H1 (cell line): ENCODE measurements around the gene SLC16A5. TPM values are rescaled to one million over a fixed set of nuclear protein-coding genes. Genes with fewer than 3 reads are reported as not detected.
A peak's percentile ranks its signal among the peaks of the same experiment; 100 is the strongest.

Experiments
- CTCF ChIA-PET: fragments of 300-600 bp; sonication (Branson Sonifier 250); formaldehyde crosslinking; loops from one replicate; lab custom pipeline; 2021; ENCODE audit not compliant: partially characterized antibody; lab: Charles Lee
- POLR2A ChIA-PET: fragments of 300-600 bp; sonication (Branson Sonifier 250); formaldehyde crosslinking; loops from one replicate; lab custom pipeline; 2021; ENCODE audit warnings: inconsistent platforms; ENCODE audit not compliant: partially characterized antibody; lab: Charles Lee
- DNase-seq, 2 experiments: peaks; one replicate each; pipeline versions ENCODE4 v3.0.0 to v3.0.0-alpha.2; 2010 to 2022; ENCODE audit warnings: low spot score in 2 of 2, low read depth in 1 of 2, mixed read lengths in 1 of 2
- FAIRE-seq: peaks from 2 replicates; lab custom pipeline; 2011; peaks lifted over from hg19 to GRCh38; lab: Jason Lieb, UNC
- H2AFZ ChIP-seq: 2 replicates; pipeline ENCODE4 v1.8.1; 2012; ENCODE audit warnings: low read length, inconsistent platforms
- H2AK5ac ChIP-seq: 2 replicates; pipeline ENCODE4 v1.6.1; 2013; ENCODE audit warnings: low read depth, low read length
- H2BK120ac ChIP-seq: replicated peaks from 2 replicates; pipeline ENCODE3; 2013; ENCODE audit warnings: low read depth, low read length, inconsistent platforms
- H2BK12ac ChIP-seq: 2 replicates; pipeline ENCODE4 v1.6.1; 2013; ENCODE audit warnings: low read depth, low read length
- H2BK15ac ChIP-seq: 2 replicates; pipeline ENCODE4 v1.6.1; 2013; ENCODE audit warnings: low read length
- H2BK20ac ChIP-seq: 2 replicates; pipeline ENCODE4 v1.6.1; 2013; ENCODE audit warnings: low read length
- H2BK5ac ChIP-seq: 2 replicates; pipeline ENCODE4 v1.6.1; 2013; ENCODE audit warnings: low read depth, low read length
- H3K14ac ChIP-seq: 2 replicates; pipeline ENCODE4 v1.6.1; 2013; ENCODE audit warnings: inconsistent platforms; ENCODE audit not compliant: insufficient read length
- H3K18ac ChIP-seq: 2 replicates; pipeline ENCODE4 v1.6.1; 2013; ENCODE audit warnings: low read length; ENCODE audit errors: extremely low read depth
- H3K23ac ChIP-seq: 2 replicates; pipeline ENCODE4 v1.6.1; 2013; ENCODE audit warnings: inconsistent platforms; ENCODE audit not compliant: insufficient read length
- H3K23me2 ChIP-seq: 2 replicates; pipeline ENCODE4 v1.6.1; 2013; ENCODE audit warnings: low read depth, low read length
- H3K27ac ChIP-seq: 2 replicates; pipeline ENCODE4 v1.6.1; 2011; ENCODE audit warnings: low read depth, low read length, inconsistent platforms
- H3K27me3 ChIP-seq, 4 experiments: replicated peaks in 1 of 4; 1 replicate in 1 of 4; 2 replicates in 3 of 4; pipeline versions ENCODE4 v1.6.1 to v1.8.1; 2011 to 2013; ENCODE audit warnings: low read length in 3 of 4, mild to moderate bottlenecking in 3 of 4, inconsistent platforms in 2 of 4, mixed read lengths in 2 of 4, moderate library complexity in 1 of 4; ENCODE audit not compliant: control insufficient read depth in 3 of 4, insufficient read depth in 3 of 4; ENCODE audit errors: extremely low read depth in 1 of 4
- H3K36me3 ChIP-seq, 4 experiments: 2 replicates each; pipeline versions ENCODE4 v1.6.1 to v1.8.1; 2011 to 2013; ENCODE audit warnings: mild to moderate bottlenecking in 4 of 4, low read length in 3 of 4, moderate library complexity in 2 of 4, control low read depth in 1 of 4, inconsistent platforms in 1 of 4; ENCODE audit not compliant: insufficient read depth in 4 of 4, control insufficient read depth in 2 of 4
- H3K4ac ChIP-seq: replicated peaks from 2 replicates; pipeline ENCODE3; 2013; ENCODE audit warnings: low read length, low read depth, mixed read lengths, inconsistent platforms; ENCODE audit not compliant: insufficient read length
- H3K4me1 ChIP-seq, 4 experiments: replicated peaks in 1 of 4; 1 replicate in 1 of 4; 2 replicates in 3 of 4; pipeline versions ENCODE4 v1.6.1 to v1.8.1; 2011 to 2013; ENCODE audit warnings: low read length in 3 of 4, inconsistent platforms in 2 of 4, mixed read lengths in 1 of 4; ENCODE audit not compliant: insufficient read depth in 4 of 4, control insufficient read depth in 3 of 4
- H3K4me2 ChIP-seq, 2 experiments: 2 replicates each; pipeline versions ENCODE4 v1.6.1 to v1.8.1; 2011 to 2013; ENCODE audit warnings: low read depth in 2 of 2, low read length in 2 of 2, control low read depth in 1 of 2, inconsistent platforms in 1 of 2, mild to moderate bottlenecking in 1 of 2; ENCODE audit not compliant: insufficient read depth in 1 of 2
- H3K4me3 ChIP-seq, 4 experiments: fragments of 200-600, 300-600 bp in 1 of 4; sonication (generic), shearing (Covaris generic), sonication (Bioruptor Twin) in 1 of 4; 2 replicates each; pipeline versions ENCODE4 v1.5.1 to v1.8.1; 2011 to 2016; ENCODE audit warnings: low read length in 4 of 4, low read depth in 3 of 4, control low read depth in 2 of 4, inconsistent platforms in 2 of 4, mild to moderate bottlenecking in 2 of 4, mixed read lengths in 1 of 4, moderate library complexity in 1 of 4; ENCODE audit not compliant: insufficient read depth in 2 of 4; ENCODE audit errors: extremely low read depth in 1 of 4
- H3K56ac ChIP-seq: replicated peaks from 2 replicates; pipeline ENCODE3; 2013; ENCODE audit warnings: low read depth, mild to moderate bottlenecking, mixed read lengths, low read length, inconsistent platforms; ENCODE audit not compliant: insufficient read length
- H3K79me1 ChIP-seq: 2 replicates; pipeline ENCODE4 v1.6.1; 2013; ENCODE audit warnings: low read depth, low read length, control low read depth
- H3K79me2 ChIP-seq, 2 experiments: 2 replicates each; pipeline versions ENCODE4 v1.6.1 to v1.8.1; 2012 to 2013; ENCODE audit warnings: low read length in 2 of 2, mild to moderate bottlenecking in 2 of 2, inconsistent platforms in 1 of 2; ENCODE audit not compliant: insufficient read depth in 2 of 2, control insufficient read depth in 1 of 2
- H3K9ac ChIP-seq, 4 experiments: replicated peaks in 1 of 4; 1 replicate in 1 of 4; 2 replicates in 3 of 4; pipeline versions ENCODE4 v1.6.1 to v1.8.1; 2011 to 2013; ENCODE audit warnings: low read depth in 3 of 4, low read length in 3 of 4, control low read depth in 2 of 4, mild to moderate bottlenecking in 2 of 4, moderate library complexity in 2 of 4, inconsistent platforms in 1 of 4; ENCODE audit errors: extremely low read depth in 1 of 4
- H3K9me3 ChIP-seq, 2 experiments: 2 replicates each; pipeline versions ENCODE4 v1.6.1 to v1.8.1; 2012 to 2013; ENCODE audit warnings: mild to moderate bottlenecking in 2 of 2, moderate library complexity in 2 of 2, control low read depth in 1 of 2, inconsistent platforms in 1 of 2, low read depth in 1 of 2, low read length in 1 of 2, mixed read lengths in 1 of 2; ENCODE audit not compliant: insufficient read depth in 2 of 2
- H4K20me1 ChIP-seq, 2 experiments: replicated peaks in 1 of 2; 2 replicates each; pipeline versions ENCODE3 to v1.8.1; 2011 to 2013; ENCODE audit warnings: inconsistent platforms in 2 of 2, low read length in 2 of 2, mild to moderate bottlenecking in 1 of 2; ENCODE audit not compliant: insufficient read depth in 2 of 2, control insufficient read depth in 1 of 2
- H4K5ac ChIP-seq: 2 replicates; pipeline ENCODE4 v1.6.1; 2013; ENCODE audit warnings: low read length, low read depth, mixed read lengths, inconsistent platforms; ENCODE audit not compliant: insufficient read length
- H4K8ac ChIP-seq: 2 replicates; pipeline ENCODE4 v1.8.0; 2013; ENCODE audit warnings: mild to moderate bottlenecking, moderate library complexity, low read length, inconsistent platforms; ENCODE audit not compliant: insufficient read depth; ENCODE audit errors: extremely low read depth
- H4K91ac ChIP-seq: replicated peaks from 2 replicates; pipeline ENCODE3; 2013; ENCODE audit warnings: low read length, mixed read lengths, inconsistent platforms; ENCODE audit not compliant: insufficient read length
- BACH1 ChIP-seq: IDR thresholded peaks from 2 replicates; pipeline ENCODE4 v1.6.1; 2012; ENCODE audit warnings: low read length, improper control_type of control experiment
- CEBPB ChIP-seq: IDR thresholded peaks from 2 replicates; pipeline ENCODE4 v1.6.1; 2012; ENCODE audit warnings: low read depth, low read length
- CHD2 ChIP-seq: IDR thresholded peaks from 2 replicates; pipeline ENCODE4 v1.6.1; 2012; ENCODE audit warnings: low read length, improper control_type of control experiment
- E2F6 ChIP-seq: IDR thresholded peaks from 2 replicates; pipeline ENCODE4 v1.6.1; 2012; ENCODE audit warnings: inconsistent platforms
- EZH2 ChIP-seq: fragments of 200-600 bp; sonication (generic); IDR thresholded peaks from 2 replicates; pipeline ENCODE4 v1.7.1; 2012; ENCODE audit warnings: low read depth, mild to moderate bottlenecking, moderate library complexity, low read length, inconsistent platforms; ENCODE audit not compliant: severe bottlenecking
- HDAC6 ChIP-seq: IDR thresholded peaks from one replicate; pipeline ENCODE4 v1.7.1; 2012; ENCODE audit warnings: low read depth, mild to moderate bottlenecking, inconsistent platforms, low read length, moderate library complexity
- RAD21 ChIP-seq, 2 experiments: IDR thresholded peaks in 1 of 2; conservative IDR thresholded peaks in 1 of 2; 2 replicates each; pipeline ENCODE4 v1.6.1; 2011; ENCODE audit warnings: low read depth in 2 of 2, low read length in 2 of 2, improper control_type of control experiment in 1 of 2, inconsistent platforms in 1 of 2, mild to moderate bottlenecking in 1 of 2, moderate library complexity in 1 of 2
- WGBS, 2 experiments: shearing (Covaris generic) in 1 of 2; methylation state at CpG; one replicate each; pipeline versions ENCODE4 v1.1.6 to v1.1.7; 2013 to 2015; ENCODE audit warnings: low lambda C conversion rate in 2 of 2, mixed read lengths in 2 of 2, inconsistent platforms in 1 of 2, low coverage in 1 of 2, missing lambda C conversion rate in 1 of 2; ENCODE audit not compliant: insufficient replicate concordance in 2 of 2, insufficient coverage in 1 of 2, insufficient read length in 1 of 2; ENCODE audit errors: extremely low coverage in 1 of 2, missing lambda C conversion rate in 1 of 2; 5-methylcytosine and 5-hydroxymethylcytosine counted together
- polyA plus RNA-seq, 7 experiments: library from polyadenylated mRNA; depleted of rRNA in 3 of 7; stranded (reverse) in 5 of 7; unstranded in 2 of 7; fragments of >200 nt in 5 of 7; fragments of 200-250 nt in 2 of 7; gene quantifications; 1 replicate in 5 of 7; 2 replicates in 1 of 7; 4 replicates in 1 of 7; pipeline versions ENCODE4 v1.2.1 to v1.2.3, GENCODE V29; 2011 to 2013; ENCODE audit warnings: missing spikeins in 2 of 7, mixed read lengths in 2 of 7
- total RNA-seq: library from RNA; stranded (reverse); fragmentation: NEBNext Ultra II Directional; extraction: Animal tissue kit (Norgen Biotek cat#: 25700); gene quantifications from 2 replicates; pipeline ENCODE4 v1.2.1, GENCODE V29; 2021

SLC16A5 gene
- total and polyA plus RNA-seq, 2 of the 8 experiments (the other 6 are each of a cell fraction or from before 2014, with no cell fraction given): 17.1 to 34.7 TPM

- no peak within 1 kb of the TSS for H2BK15ac ChIP-seq
- H3K4me3 ChIP-seq: peak within 1 kb of the TSS; percentile 87 to 95 (median 94)
- peaks cover 29 to 48% of the 10 kb centered on the region in 2 experiments for H3K79me2 ChIP-seq
- H2AFZ ChIP-seq: no peak within 1 kb of the TSS
- ChIA-PET POLR2A (interaction anchor here (0.6 to 11.6 kb wide), 47 partner anchors 9 to 303 kb away, joined by 3 to 213 read pairs (median 4); partner anchors contain the start of genes ARMC7, CDR2L, GGA3 and MRPL58), CTCF (interaction anchor here (0.5 to 1.4 kb wide), 3 partner anchors 17 to 40 kb away, joined by 4 to 7 read pairs (median 4); no protein-coding TSS in a partner anchor)
- DNase-seq: peak; percentile 95 to 99
- no peaks in the 10 kb centered on the region for H3K9me3 ChIP-seq
- H2BK5ac ChIP-seq: peak within 1 kb of the TSS; percentile 88
- H3K4me1 ChIP-seq: peaks cover 3 to 12% (median 9%) of the 10 kb centered on the region in 4 experiments; a peak in 6 of 7 replicates
- H3K56ac ChIP-seq: peak within 1 kb of the TSS; percentile 91
- H3K23ac ChIP-seq: no peak within 1 kb of the TSS
- peak within 1 kb of the TSS; percentile 83 to 97 (median 88) for H3K9ac ChIP-seq
- no peak within 1 kb of the TSS for H3K14ac ChIP-seq
- peak; percentile 77 for FAIRE-seq
- peak within 1 kb of the TSS; percentile 53 for H3K27ac ChIP-seq
- H3K18ac ChIP-seq: peak within 1 kb of the TSS; percentile 76; the same call in 1 of the 2 replicates
- peak within 1 kb of the TSS; percentile 98 for H3K4ac ChIP-seq
- H3K79me1 ChIP-seq: peaks cover 5% of the 10 kb centered on the region; the same call in 1 of the 2 replicates
- no peak within 1 kb of the TSS for H2BK12ac ChIP-seq
- H3K36me3 ChIP-seq: no peaks in the 10 kb centered on the region
- H2BK20ac ChIP-seq: no peak within 1 kb of the TSS
- peaks cover 6% of the 10 kb centered on the region for H3K23me2 ChIP-seq
- peak within 1 kb of the TSS; percentile 91; the same call in 1 of the 2 replicates for H4K8ac ChIP-seq
- H2BK120ac ChIP-seq: no peak within 1 kb of the TSS
- peak within 1 kb of the TSS; percentile 72 to 99 for H3K4me2 ChIP-seq
- H3K27me3 ChIP-seq: no peaks in the 10 kb centered on the region
- peak within 1 kb of the TSS; percentile 85 for H4K91ac ChIP-seq
- H4K20me1 ChIP-seq: peaks cover 2 to 3% of the 10 kb centered on the region in 2 experiments
- peak within 1 kb of the TSS; percentile 34 for H4K5ac ChIP-seq
- WGBS, 2 experiments: 2% methylated on average over 55 of the region's 67 CpGs; no CpG with 5 or more reads in 1 of the 2 experiments
- H2AK5ac ChIP-seq: peak within 1 kb of the TSS; percentile 46; the same call in 1 of the 2 replicates
- peak; percentile 88 for TF ChIP-seq CHD2
- TF ChIP-seq RAD21 (IDR thresholded peaks at IDR 0.05 in 1 of 2, conservative IDR thresholded peaks at IDR 0.05 in 1 of 2; ENCODE audit: low read depth in 2 of 2, low read length in 2 of 2): no peak
- TF ChIP-seq BACH1: 0 out of 2 replicates have a peak, but pooled peaks have one; percentile 26
- peak; percentile 32 for TF ChIP-seq HDAC6
- no peak for TF ChIP-seq EZH2
- TF ChIP-seq CEBPB: no peak
- no peak; the same call in 1 of the 2 replicates for TF ChIP-seq E2F6
Observed at GRCh38 chr17:75154195-75155106, 66.7 kb downstream of the SLC16A5 start, which contains the start of gene JPT1. JPT1 (minus strand) TSS chr17:75154512; CDS start chr17:75154397, 115 bp downstream.
